Measurements from ENCODE around the gene ITPK1. TPM values are rescaled to one million over a fixed set of nuclear protein-coding genes. Genes with fewer than 3 reads are reported as not detected.

The ITPK1 gene
- total RNA-seq, 1 donor from 2014 or later: 66.9 TPM

DNA sequence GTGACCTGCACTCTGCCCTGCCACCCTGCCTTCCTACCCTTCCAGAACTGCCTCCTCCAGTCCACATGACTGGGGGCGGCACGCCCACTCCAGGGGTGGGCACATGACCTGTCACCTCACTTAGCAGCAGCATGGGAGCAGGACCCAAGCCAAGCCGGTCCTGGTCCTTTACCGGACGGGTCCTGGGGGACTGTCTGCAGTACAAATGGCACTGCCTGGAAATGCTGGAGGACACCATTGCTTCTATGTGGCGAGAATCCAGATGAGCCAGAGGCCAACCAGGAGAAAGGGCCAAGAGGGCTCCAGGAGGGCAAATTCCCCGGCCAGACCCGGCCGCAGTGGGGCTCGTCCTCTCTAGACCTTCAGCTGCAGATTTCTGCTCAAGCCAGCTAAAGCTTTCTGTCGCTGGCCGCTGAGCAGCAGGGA is 33.1 kb downstream of the ITPK1 start:
- DNase-seq (ENCODE audit: low spot score): no peak
- Mint-ChIP-seq H3K4me3 (ENCODE audit: low read depth) (no peak overlapping the region), H3K27ac (no peak overlapping the region), H3K9me3 (no peaks in the 10 kb centered on the region), H3K27me3 (ENCODE audit: low read depth) (no peaks in the 10 kb centered on the region), H3K36me3 (ENCODE audit: low read depth) (peaks cover 4% of the 10 kb centered on the region), H3K4me1 (ENCODE audit: low read depth) (peaks cover 26% of the 10 kb centered on the region)
- intact Hi-C loops (cut with micrococcal nuclease): no loop called here

DNA sequence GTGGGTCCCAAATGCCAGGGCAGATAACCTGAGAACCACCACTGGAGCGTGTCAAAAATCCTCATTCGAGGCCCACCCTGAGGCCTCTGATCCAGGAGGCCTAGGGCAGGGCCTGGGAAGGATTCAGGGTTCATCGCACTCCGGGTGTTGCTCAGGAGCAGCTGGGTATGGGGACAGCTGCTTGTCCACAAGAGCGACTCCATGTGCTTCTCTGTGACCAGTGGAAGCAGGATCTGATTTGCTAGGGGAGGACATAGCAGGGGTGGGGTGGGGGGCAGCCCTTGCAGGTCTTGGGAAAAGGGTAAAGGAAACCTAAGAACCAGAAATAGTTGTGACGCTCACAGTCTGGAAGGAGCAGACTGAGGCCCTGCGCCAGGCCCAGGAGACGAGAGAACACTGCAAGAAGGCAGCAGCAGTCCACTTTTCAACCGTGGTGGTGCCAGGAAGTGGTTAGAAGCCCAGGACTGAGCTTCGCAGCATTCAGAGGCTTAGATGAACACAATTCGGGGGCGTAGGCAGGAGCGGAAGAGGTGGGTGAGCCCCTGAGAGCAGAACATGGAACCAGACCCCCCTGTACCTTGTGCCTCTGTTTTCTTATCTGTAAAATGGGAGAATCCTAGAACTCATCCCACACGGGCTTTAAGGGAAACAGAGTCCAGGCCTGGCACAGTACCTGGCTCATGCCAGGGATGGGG is 33.7 kb downstream of the ITPK1 start:
- no peaks in the 10 kb centered on the region for H3K27me3 Mint-ChIP-seq (ENCODE audit: low read depth)
- no peaks in the 10 kb centered on the region for H3K9me3 Mint-ChIP-seq
- intact Hi-C loops (cut with micrococcal nuclease): no loop called here
- no peak overlapping the region for H3K4me3 Mint-ChIP-seq (ENCODE audit: low read depth)
- peak overlapping the region; percentile 54 for H3K27ac Mint-ChIP-seq
- no peak for DNase-seq (ENCODE audit: low spot score)
- H3K4me1 Mint-ChIP-seq (ENCODE audit: low read depth): peaks cover 25% of the 10 kb centered on the region
- peaks cover 4% of the 10 kb centered on the region for H3K36me3 Mint-ChIP-seq (ENCODE audit: low read depth)

DNA sequence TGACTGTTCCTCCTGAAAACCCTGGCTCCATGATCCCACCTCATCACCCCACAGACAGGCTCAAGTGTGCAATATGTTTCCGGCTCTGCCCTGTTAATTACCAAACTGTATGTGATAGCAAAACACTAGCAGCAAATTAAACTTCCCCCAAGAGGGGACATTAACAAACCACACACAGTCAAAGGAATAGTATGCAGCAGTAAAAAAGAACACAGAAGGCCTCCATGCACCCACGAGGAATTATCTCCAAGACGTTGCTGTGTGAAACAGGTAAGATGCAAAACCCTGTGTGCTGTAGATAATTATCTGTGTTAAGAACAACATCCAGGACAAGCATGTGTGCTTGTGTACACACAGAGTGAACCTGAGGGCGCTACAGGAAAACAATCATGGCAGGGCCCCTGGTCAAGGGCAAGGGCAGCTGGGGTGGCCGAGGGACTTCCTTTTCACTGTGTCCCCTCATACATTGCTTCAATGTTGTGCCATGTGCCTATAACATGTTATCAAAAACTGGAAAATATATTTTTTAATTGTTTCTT is 35.8 kb downstream of the ITPK1 start:
- peaks cover 22% of the 10 kb centered on the region for H3K4me1 Mint-ChIP-seq (ENCODE audit: low read depth)
- no peak overlapping the region for H3K4me3 Mint-ChIP-seq (ENCODE audit: low read depth)

DNA sequence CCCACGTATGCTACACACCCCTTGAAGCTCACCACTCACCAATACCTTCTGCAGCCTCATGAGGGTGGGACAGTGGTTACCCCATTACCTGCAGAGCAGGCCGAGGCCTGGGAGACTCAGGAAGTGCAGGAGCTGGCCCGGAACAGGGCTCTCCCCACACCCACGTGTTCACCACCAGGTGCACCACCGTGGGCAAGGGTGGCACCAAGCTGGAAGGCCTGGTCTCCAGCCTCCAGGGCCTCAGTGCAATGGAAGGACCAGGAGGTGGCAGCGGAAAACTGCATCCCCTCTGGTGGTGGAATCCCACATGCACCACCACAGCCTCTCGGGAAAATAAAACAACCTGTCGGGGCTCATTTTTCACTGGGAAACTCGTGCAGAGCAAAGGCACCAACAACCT is 36.4 kb downstream of the ITPK1 start:
- intact Hi-C loops (cut with micrococcal nuclease): no loop called here

More for the DNA sequence above, 35.8 kb downstream of the ITPK1 start:
- Mint-ChIP-seq H3K27me3 (ENCODE audit: low read depth) (no peaks in the 10 kb centered on the region), H3K9me3 (no peaks in the 10 kb centered on the region), H3K36me3 (ENCODE audit: low read depth) (peaks cover 4% of the 10 kb centered on the region), H3K27ac (no peak overlapping the region)
- DNase-seq (ENCODE audit: low spot score): no peak
- intact Hi-C loops (cut with micrococcal nuclease): no loop called here

DNA sequence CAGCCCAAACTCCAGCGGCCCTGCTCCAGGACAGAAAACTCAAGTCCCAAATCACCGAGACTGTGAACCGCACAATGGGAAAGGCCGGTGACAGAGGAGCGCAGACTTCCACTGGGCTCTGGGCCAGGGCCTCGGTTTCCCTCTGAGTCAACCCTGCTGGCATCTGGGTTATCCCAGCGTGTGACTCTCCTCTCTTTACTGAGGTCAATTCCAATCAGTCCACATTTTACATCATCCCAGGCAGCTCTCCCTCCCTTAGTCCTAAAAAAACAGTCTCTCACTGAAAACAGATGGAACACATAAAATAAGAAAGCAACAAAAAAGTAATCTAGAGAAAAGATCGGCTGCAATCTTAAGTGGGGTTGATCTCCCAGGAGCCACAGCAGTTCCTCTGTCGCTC is 36.9 kb downstream of the ITPK1 start:
- peaks cover 32% of the 10 kb centered on the region for H3K4me1 Mint-ChIP-seq (ENCODE audit: low read depth)
- intact Hi-C loops (cut with micrococcal nuclease): no loop called here
- no peak overlapping the region for H3K4me3 Mint-ChIP-seq (ENCODE audit: low read depth)
- H3K9me3 Mint-ChIP-seq: no peaks in the 10 kb centered on the region
- DNase-seq (ENCODE audit: low spot score): no peak
- H3K27ac Mint-ChIP-seq: no peak overlapping the region
- H3K27me3 Mint-ChIP-seq (ENCODE audit: low read depth): no peaks in the 10 kb centered on the region
- peaks cover 1% of the 10 kb centered on the region for H3K36me3 Mint-ChIP-seq (ENCODE audit: low read depth)

More for the DNA sequence above, 36.4 kb downstream of the ITPK1 start:
- Mint-ChIP-seq H3K27me3 (ENCODE audit: low read depth) (no peaks in the 10 kb centered on the region), H3K27ac (no peak overlapping the region), H3K9me3 (no peaks in the 10 kb centered on the region), H3K4me1 (ENCODE audit: low read depth) (peaks cover 27% of the 10 kb centered on the region), H3K36me3 (ENCODE audit: low read depth) (peaks cover 4% of the 10 kb centered on the region), H3K4me3 (ENCODE audit: low read depth) (no peak overlapping the region)
- DNase-seq (ENCODE audit: low spot score): no peak

DNA sequence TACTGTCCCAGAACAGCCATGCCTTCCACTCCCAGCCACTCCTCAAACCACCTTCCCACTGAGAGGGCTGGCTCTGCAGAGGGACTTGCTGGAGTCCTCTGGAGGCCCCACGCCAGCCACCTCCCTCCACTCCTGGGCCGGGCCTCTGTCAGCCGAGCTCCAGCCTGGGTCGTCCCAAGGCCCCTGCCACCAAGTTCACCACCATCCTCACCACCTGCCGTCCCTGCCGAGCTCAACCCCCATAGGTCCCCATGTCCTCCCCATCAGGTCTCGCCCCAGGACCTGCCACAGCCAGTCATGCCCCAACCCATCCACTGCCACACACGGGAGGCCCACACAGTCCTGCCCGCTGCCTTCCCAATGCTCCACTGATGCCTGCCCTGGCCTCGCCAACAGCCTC is 39.0 kb downstream of the ITPK1 start:
- Mint-ChIP-seq H3K4me3 (ENCODE audit: low read depth) (no peak overlapping the region), H3K4me1 (ENCODE audit: low read depth) (peaks cover 31% of the 10 kb centered on the region), H3K27me3 (ENCODE audit: low read depth) (no peaks in the 10 kb centered on the region), H3K27ac (peak overlapping the region; percentile 30), H3K9me3 (no peaks in the 10 kb centered on the region), H3K36me3 (ENCODE audit: low read depth) (peaks cover 3% of the 10 kb centered on the region)
- no peak for DNase-seq (ENCODE audit: low spot score)
- intact Hi-C loops (cut with micrococcal nuclease): no loop called here

DNA sequence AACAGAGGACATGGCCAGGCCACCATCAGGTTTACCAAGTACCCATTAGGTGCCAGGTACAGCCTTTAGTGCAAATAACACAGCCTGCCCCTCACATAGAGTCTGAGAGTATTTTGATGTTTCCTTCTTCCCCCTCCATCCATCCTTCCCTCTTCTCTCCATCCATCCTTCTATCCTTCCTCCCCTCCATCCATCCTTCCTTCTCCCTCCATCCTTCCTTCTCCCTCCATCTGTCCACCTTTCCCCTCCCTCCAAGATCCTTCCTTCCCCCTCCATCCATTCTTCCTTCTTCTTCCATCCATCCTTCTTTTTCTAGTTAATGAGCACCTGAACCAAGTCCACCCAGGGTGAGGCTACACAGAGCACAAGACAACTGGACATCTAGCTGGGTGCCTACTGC is 39.8 kb downstream of the ITPK1 start:
- Mint-ChIP-seq H3K27me3 (ENCODE audit: low read depth) (no peaks in the 10 kb centered on the region), H3K36me3 (ENCODE audit: low read depth) (peaks cover 3% of the 10 kb centered on the region), H3K4me3 (ENCODE audit: low read depth) (no peak overlapping the region), H3K9me3 (no peaks in the 10 kb centered on the region), H3K27ac (no peak overlapping the region), H3K4me1 (ENCODE audit: low read depth) (peaks cover 28% of the 10 kb centered on the region)
- intact Hi-C loops (cut with micrococcal nuclease): no loop called here
- DNase-seq (ENCODE audit: low spot score): no peak

DNA sequence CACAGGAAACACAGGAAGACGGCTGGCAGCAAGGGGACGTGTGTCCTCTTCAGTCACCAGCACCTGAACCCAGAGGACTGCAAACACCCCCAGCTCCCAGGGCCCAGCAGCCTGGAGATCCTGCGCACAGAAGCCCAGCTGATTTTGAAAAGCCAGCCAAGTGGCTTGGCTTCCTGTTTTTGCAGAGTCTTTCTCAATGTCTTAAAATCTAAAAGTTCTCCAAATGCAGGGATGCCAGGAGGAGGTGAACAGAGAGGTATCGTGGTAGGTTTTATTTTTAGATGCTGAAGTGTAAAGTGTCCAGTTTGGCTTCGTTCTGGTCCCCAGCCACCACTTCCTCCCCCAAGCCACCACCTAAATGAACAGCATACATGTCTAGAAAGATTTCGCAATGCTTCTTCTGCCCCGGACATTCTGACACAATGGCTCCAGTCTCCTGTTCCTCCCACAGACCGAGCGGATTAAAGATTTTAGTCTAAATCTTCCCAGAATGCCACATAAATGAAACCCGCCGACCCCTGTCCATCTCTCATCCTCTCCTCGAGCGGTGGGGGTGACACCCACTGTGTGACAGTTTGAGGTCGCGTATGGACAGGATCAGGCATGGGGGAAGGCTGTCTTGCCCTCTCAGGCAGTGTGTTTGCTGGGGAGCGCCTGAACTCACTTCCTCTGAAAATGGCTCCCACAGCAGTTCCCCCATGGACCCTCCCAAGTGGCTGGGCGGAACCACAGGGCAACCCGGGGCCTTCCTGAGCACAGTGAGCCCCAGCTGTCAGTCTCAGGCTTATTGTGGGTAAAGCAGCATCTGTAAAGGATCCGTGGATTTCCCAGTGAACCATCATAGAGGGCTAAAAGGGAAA is 41.6 kb downstream of the ITPK1 start:
- H3K27ac Mint-ChIP-seq: no peak overlapping the region
- DNase-seq (ENCODE audit: low spot score): no peak
- intact Hi-C loops (cut with micrococcal nuclease): no loop called here
- H3K4me3 Mint-ChIP-seq (ENCODE audit: low read depth): no peak overlapping the region
- H3K4me1 Mint-ChIP-seq (ENCODE audit: low read depth): peaks cover 28% of the 10 kb centered on the region
- no peaks in the 10 kb centered on the region for H3K27me3 Mint-ChIP-seq (ENCODE audit: low read depth)
- no peaks in the 10 kb centered on the region for H3K9me3 Mint-ChIP-seq
- H3K36me3 Mint-ChIP-seq (ENCODE audit: low read depth): peaks cover 3% of the 10 kb centered on the region

DNA sequence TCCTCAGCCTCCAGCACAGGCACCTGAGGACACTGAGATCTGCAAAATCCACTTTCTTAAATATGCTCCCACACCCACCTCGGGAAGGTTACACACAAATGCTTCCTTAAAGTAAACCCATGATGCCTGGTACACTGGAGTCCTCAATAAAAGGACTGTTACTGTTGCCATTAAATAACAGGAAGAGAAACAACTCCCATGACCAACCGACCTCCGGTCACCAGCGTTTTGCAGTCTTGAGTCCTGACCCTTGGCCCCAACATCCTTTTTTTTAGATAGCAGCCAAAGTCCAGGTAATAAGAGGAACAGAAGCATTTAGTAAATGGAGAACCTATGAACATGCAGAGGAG is 42.4 kb downstream of the ITPK1 start:
- no peak overlapping the region for H3K4me3 Mint-ChIP-seq (ENCODE audit: low read depth)
- H3K36me3 Mint-ChIP-seq (ENCODE audit: low read depth): peaks cover 3% of the 10 kb centered on the region
- H3K27ac Mint-ChIP-seq: no peak overlapping the region
- intact Hi-C loops (cut with micrococcal nuclease): no loop called here
- peaks cover 31% of the 10 kb centered on the region for H3K4me1 Mint-ChIP-seq (ENCODE audit: low read depth)
- H3K27me3 Mint-ChIP-seq (ENCODE audit: low read depth): no peaks in the 10 kb centered on the region
- H3K9me3 Mint-ChIP-seq: no peaks in the 10 kb centered on the region
- DNase-seq (ENCODE audit: low spot score): no peak

DNA sequence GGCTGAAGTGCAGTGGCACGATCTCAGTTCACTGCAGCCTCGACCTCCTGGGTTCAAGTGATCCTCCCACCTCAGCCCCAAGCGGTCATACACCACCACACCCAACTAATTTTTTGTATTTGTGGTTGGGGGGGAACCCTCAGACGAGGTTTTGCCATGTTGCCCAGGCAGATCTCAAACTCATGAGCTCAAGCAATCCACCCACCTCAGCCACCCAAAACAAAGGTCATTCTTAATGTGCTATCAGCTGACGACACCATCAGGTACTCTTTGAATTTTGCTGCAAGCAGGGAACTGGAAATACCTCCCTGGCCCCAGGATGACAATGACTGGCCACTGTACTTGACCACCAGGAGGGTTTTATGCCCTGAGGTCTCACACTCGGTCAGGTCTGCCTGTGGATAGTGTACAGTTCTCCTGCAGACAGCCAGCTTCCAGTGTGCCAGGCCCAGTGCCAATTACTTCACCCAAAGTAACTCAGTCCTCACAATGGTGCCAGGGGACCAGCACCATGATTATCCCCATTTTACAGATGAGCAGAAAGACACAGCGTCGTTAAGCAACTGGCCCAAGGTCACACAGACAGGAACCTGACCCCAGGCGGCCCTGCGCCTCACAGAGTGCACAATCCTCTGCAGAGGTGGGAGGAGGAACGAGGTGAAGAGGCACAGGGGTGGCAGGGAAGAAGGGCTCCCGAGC is 42.9 kb downstream of the ITPK1 start:
- Mint-ChIP-seq H3K9me3 (no peaks in the 10 kb centered on the region), H3K4me3 (ENCODE audit: low read depth) (no peak overlapping the region), H3K27me3 (ENCODE audit: low read depth) (no peaks in the 10 kb centered on the region), H3K27ac (no peak overlapping the region), H3K36me3 (ENCODE audit: low read depth) (peaks cover 3% of the 10 kb centered on the region), H3K4me1 (ENCODE audit: low read depth) (peaks cover 34% of the 10 kb centered on the region)
- no peak for DNase-seq (ENCODE audit: low spot score)
- intact Hi-C loops (cut with micrococcal nuclease): no loop called here

DNA sequence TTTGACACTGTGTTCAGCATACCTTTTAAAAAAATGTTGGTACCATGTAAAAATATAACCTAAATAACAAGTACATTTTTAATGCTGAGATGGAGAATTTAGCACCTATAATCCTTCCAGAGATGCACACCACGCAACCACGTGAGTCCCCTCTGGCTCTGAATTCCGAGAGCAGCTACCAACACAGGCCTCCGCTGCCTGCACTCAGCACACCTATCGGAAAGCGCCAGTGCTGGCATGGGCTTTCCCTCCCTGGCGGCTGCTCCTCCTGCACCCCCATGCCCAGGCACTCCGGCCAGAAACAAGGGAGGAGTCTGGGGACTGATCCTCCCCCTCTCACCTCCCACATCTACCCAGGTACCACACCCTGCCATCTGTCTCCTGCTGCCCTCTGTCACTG is 47.0 kb downstream of the ITPK1 start:
- no peak overlapping the region for H3K27ac Mint-ChIP-seq
- peaks cover 50% of the 10 kb centered on the region for H3K4me1 Mint-ChIP-seq (ENCODE audit: low read depth)
- no peak overlapping the region for H3K4me3 Mint-ChIP-seq (ENCODE audit: low read depth)
- DNase-seq (ENCODE audit: low spot score): no peak
- no peaks in the 10 kb centered on the region for H3K27me3 Mint-ChIP-seq (ENCODE audit: low read depth)
- H3K9me3 Mint-ChIP-seq: no peaks in the 10 kb centered on the region
- H3K36me3 Mint-ChIP-seq (ENCODE audit: low read depth): peaks cover 8% of the 10 kb centered on the region
- intact Hi-C loops (cut with micrococcal nuclease): loop anchor here (5.0 kb wide), 1 partner anchor 34 kb away; no protein-coding TSS in a partner anchor

DNA sequence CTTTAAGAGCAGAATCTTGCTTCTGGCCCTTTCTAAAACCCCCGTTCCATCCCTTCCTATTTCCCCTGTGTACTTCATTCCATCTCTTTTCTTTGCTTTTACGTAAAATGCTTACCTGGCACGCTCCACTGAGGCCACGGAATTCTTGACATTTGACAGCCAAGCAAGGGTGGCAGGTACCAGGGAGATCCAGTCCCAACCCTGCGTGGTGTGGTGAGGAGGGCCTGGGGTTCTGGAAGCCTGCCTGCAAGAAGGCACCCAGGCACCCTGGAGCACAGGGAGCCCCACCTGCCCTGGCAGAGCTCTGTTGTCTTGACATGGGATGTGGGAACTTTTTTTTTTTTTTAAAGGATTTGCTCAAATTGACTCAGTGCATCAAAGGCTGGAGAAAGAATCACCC is 48.6 kb downstream of the ITPK1 start:
- Mint-ChIP-seq H3K27me3 (ENCODE audit: low read depth) (no peaks in the 10 kb centered on the region), H3K4me3 (ENCODE audit: low read depth) (no peak overlapping the region), H3K9me3 (no peaks in the 10 kb centered on the region), H3K4me1 (ENCODE audit: low read depth) (peaks cover 41% of the 10 kb centered on the region), H3K36me3 (ENCODE audit: low read depth) (peaks cover 5% of the 10 kb centered on the region), H3K27ac (peak overlapping the region; percentile 84)
- no peak for DNase-seq (ENCODE audit: low spot score)
- intact Hi-C loops (cut with micrococcal nuclease): loop anchor here (5.0 kb wide), 1 partner anchor 35 kb away; no protein-coding TSS in a partner anchor

All from activated T-helper 2 cell treated with anti-CD3 and anti-CD28 coated beads, Interferon-gamma antibody, Interleukin-2, Interleukin-4, amounts not matched to agents 10 μg/mL and 5 μg/mL and 100 μg/mL, durations not matched to agents 14 hours and 24 hours and 36 hours (primary cell).